DOHH2 (cell line): ENCODE data around the gene CFAP92.

Experiments
- CTCF ChIP-seq: fragments of 200-600 bp; sonication (generic); IDR thresholded peaks from one replicate; pipeline ENCODE4 v1.5.1; 2014; ENCODE audit warnings: antibody characterized with exemption, mild to moderate bottlenecking, low read depth, low read length; ENCODE audit not compliant: poor library complexity, severe bottlenecking
- EZH2phosphoT487 ChIP-seq: fragments of 200-600 bp; sonication (generic); IDR thresholded peaks from 2 replicates; pipeline ENCODE4 v1.6.1; 2017; ENCODE audit warnings: borderline replicate concordance, mild to moderate bottlenecking, antibody characterized with exemption, low read length, moderate library complexity, mixed read lengths

- peak; percentile 44 for TF ChIP-seq CTCF
- TF ChIP-seq EZH2phosphoT487 = no peak
These were observed 22.5 kb upstream of the CFAP92 start for GRCh38 chr3:129016356-129016719.
